NCI-H446 (cell line): ENCODE results near the gene ZNF157.
"Not testable (repeated sequence)": the region's sequence is repeated elsewhere in the genome, so short reads cannot be mapped to it uniquely, and the experiment has no call there.

ENCODE experiments used
- DNase-seq, 2 experiments: peaks; one replicate each; lab custom pipeline; 2025; lab: John Stamatoyannopoulos, UW

Gene ZNF157

GRCh38 chrX:47370278-47370677 is at the start of gene ZNF157:
ZNF157 (plus strand) TSS chrX:47370578; CDS start chrX:47370669, 91 bp downstream.
- no peak for DNase-seq

DNA sequence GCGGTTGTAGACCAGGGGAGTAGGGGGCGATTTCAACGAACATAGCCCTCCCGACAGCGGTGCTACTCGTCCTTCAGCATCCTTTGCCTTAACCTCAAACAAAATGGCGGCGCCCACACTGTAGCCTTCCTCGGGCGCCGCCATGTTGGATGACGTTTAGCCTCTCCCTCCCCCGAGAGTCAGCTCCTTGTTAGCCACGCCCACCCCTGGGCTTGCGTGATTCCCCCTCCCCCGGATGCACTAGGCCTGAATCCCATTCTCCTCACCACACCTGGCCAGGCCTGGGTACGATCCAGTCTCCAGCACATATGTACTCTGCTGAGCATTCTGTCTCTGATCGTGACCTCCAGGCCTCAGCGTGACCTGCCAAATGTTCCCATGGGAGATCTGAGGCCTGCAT is 49.0 kb upstream of the ZNF157 start:
- no peak for DNase-seq

DNA sequence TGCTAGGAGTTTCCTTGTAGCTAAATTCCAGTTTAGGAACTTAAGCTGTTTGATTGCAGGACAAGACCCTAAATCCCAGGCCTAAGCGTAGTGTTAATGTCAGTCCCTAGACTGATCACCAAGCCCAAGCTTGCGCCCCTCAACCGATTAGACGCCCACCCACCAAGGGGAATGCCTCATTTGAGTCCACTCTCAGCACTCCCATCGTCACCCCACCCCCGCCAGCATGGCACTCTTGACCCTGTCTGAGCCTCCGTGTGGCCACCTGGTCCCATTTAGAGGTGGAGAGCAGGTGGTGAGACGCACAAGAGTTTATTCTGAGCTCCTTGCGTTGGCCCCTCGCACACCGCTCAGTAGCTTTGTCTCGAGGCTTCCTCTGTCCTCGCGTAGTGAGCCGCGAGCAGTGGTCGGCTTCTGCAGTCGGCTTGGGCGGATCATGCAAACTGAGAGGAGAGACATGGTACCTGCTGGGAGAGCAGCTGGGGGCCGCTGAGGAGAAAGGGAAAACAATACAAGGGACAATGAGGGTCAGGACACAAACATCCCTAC is 48.5 kb upstream of the ZNF157 start:
- DNase-seq: no peak

GRCh38 chrX:47327902-47328301 is 42.5 kb upstream of the ZNF157 start:
- DNase-seq: no peak

DNA sequence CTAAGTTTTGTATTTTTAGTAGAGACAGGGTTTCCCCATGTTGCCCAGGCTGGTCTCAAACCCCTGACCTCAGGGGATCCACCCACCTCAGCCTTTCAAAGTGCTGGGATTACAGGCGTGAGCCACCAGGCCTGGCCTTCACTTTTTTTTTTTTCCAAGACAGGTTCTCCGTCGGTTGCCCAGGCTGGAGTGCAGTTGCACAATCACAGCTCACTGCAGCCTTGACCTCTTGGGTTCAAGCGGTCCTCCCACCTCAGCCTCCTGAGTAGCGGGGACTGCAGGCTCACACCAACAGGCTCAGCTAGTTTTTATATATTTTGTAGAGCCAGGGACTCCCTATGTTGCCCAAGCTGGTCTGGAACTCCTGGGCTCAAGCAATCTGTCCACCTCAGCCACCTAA is 37.6 kb upstream of the ZNF157 start:
- not testable (repeated sequence) for DNase-seq

DNA sequence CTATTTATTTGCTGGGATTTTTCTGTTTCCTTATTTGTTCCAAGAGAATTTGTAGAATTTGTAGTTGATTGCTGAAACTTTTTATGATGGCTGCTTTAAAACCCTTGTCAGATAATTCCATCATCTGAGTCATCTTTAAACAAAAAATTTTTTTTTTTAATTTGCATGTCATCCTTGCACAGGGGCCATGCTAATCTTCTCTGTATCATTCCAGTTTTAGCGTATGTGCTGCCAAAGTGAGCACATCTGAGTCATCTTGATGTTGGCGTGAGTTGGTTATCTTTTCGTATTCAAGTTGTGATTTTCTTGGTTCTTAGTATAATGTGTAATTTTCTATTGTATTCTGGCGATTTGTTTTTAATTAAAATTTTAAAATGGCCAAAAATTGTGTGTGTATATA is 18.7 kb upstream of the ZNF157 start:
- DNase-seq: no peak

- no peak for DNase-seq
Measured at GRCh38 chrX:47358387-47359065, 11.9 kb upstream of the ZNF157 start.

GRCh38 chrX:47360423-47361179 is 9.8 kb upstream of the ZNF157 start:
- DNase-seq: no peak

- DNase-seq: peak; percentile 74 to 91
Measured at GRCh38 chrX:47361538-47362511, 8.6 kb upstream of the ZNF157 start.

GRCh38 chrX:47366041-47366722 is 4.2 kb upstream of the ZNF157 start:
- no peak for DNase-seq

- no peak for DNase-seq
Measured at GRCh38 chrX:47373198-47373597, 2.8 kb downstream of the ZNF157 start.

- no peak for DNase-seq
Measured at GRCh38 chrX:47380268-47380667, 9.9 kb downstream of the ZNF157 start.

GRCh38 chrX:47380837-47381236 is 10.5 kb downstream of the ZNF157 start:
- not testable (repeated sequence) for DNase-seq

GRCh38 chrX:47384502-47384901 is 14.1 kb downstream of the ZNF157 start:
- peak; percentile 7 to 68 for DNase-seq

DNA sequence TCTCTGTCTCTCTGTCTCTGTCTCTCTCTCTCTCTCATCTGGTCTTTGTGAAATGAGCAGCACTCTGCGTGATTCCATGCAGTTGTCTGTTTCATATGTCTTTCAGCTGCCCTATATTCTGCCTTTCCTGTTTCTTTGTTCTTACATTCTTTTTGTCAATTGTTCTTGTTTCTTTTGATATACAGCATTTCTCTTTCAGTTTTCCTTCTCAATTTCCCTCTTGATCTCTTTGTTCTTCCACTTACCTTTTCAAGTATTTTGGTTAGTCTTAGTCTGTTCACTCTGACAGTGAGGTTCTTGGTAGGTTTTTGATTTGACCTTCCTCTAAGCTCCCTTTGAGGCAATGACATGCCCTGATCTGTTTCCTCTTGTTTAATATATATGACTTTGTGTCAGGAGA is 20.4 kb downstream of the ZNF157 start:
- no peak for DNase-seq

- DNase-seq: no peak
Measured at GRCh38 chrX:47413179-47413594, 42.8 kb downstream of the ZNF157 start.

DNA sequence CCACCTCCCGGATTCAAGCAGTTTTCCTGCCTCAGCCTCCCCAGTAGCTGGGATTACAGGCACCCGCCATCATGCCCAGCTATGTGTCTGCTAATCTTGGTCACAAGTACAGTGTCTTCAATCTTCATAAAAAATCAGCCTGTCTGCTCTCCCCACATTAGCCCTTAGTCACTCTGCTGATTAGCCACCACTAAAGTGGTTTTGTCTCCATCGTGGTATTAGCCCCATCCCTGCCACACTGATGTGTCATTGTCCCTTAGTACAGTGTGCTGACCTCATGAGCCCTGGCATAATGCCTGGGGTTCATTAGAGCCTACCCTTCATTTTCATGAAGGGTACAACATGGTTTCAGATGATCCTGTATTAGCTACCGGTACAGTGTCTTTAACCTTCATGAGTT is 49.9 kb downstream of the ZNF157 start:
- no peak for DNase-seq

GRCh38 chrX:47420962-47421361 is 50.6 kb downstream of the ZNF157 start:
- DNase-seq: no peak

GRCh38 chrX:47422444-47422843 is 52.1 kb downstream of the ZNF157 start:
- no peak for DNase-seq

GRCh38 chrX:47430925-47431324 is 60.5 kb downstream of the ZNF157 start:
- DNase-seq: no peak

- DNase-seq: no peak
Measured at GRCh38 chrX:47446431-47446830, 76.1 kb downstream of the ZNF157 start.
